Activated CD8-positive, alpha-beta memory T cell treated with anti-CD3 and anti-CD28 coated beads for 36 hours (primary cell): Measurements from ENCODE around the gene BICD1. TPM values are rescaled to one million over a fixed set of nuclear protein-coding genes. Genes with fewer than 3 reads are reported as not detected.
"Not testable (repeated sequence)": the region's sequence is repeated elsewhere in the genome, so short reads cannot be mapped to it uniquely, and the experiment has no call there.

Experiments
- CTCF ChIA-PET: fragments of 350-600 bp; sonication (Branson Sonifier 250); formaldehyde crosslinking; loops from one replicate; lab custom pipeline; 2021; ENCODE audit warnings: antibody characterized with exemption; lab: Charles Lee
- POLR2A ChIA-PET: fragments of 350-600 bp; sonication (Branson Sonifier 250); formaldehyde crosslinking; loops from one replicate; lab custom pipeline; 2021; ENCODE audit warnings: antibody characterized with exemption; lab: Charles Lee
- total RNA-seq, 2 experiments: library from RNA; stranded (reverse); gene quantifications; one replicate each; pipeline ENCODE4 v1.2.3, GENCODE V29; 2021

Gene BICD1
- total RNA-seq, 2 experiments from 2014 or later, result 18.7 to 19.4 TPM

- CTCF ChIA-PET, POLR2A ChIA-PET: not testable (repeated sequence)
Measured at GRCh38 chr12:32099275-32099674, 7.4 kb upstream of the BICD1 start.

GRCh38 chr12:32100361-32100760 is 6.3 kb upstream of the BICD1 start:
- CTCF ChIA-PET, result interaction anchor here (0.6 kb wide), 1 partner anchor 732 kb away, joined by 3 read pairs; no protein-coding TSS in a partner anchor
- POLR2A ChIA-PET, result no interaction called here

GRCh38 chr12:32100888-32101287 is 5.8 kb upstream of the BICD1 start:
- CTCF ChIA-PET, result interaction anchor here (0.6 kb wide), 1 partner anchor 732 kb away, joined by 3 read pairs; no protein-coding TSS in a partner anchor

GRCh38 chr12:32102234-32102633 is 4.4 kb upstream of the BICD1 start:
- CTCF ChIA-PET, result interaction anchor here (0.9 kb wide), 1 partner anchor 13 kb away, joined by 3 read pairs; no protein-coding TSS in a partner anchor
- POLR2A ChIA-PET, result no interaction called here

More at GRCh38 chr12:32100888-32101287, 5.8 kb upstream of the BICD1 start:
- POLR2A ChIA-PET, result no interaction called here

GRCh38 chr12:32104572-32105355 is 1.9 kb upstream of the BICD1 start:
- ChIA-PET POLR2A (no interaction called here), CTCF (interaction anchor here (0.6 kb wide), 2 partner anchors 29 to 451 kb away, joined by 3 to 5 read pairs; no protein-coding TSS in a partner anchor)

GRCh38 chr12:32105986-32106516 is 596 bp upstream of the BICD1 start:
- CTCF ChIA-PET, result no interaction called here
- POLR2A ChIA-PET, result interaction anchor here (1.0 to 1.4 kb wide), 2 partner anchors 29 to 119 kb away, joined by 3 to 5 read pairs; no protein-coding TSS in a partner anchor

- ChIA-PET POLR2A (interaction anchor here (0.6 to 1.2 kb wide), 5 partner anchors 13 to 1550 kb away, joined by 3 to 5 read pairs (median 4); no protein-coding TSS in a partner anchor), CTCF (no interaction called here)
Measured at GRCh38 chr12:32107359-32108267, 966 bp downstream of the BICD1 start.

- CTCF ChIA-PET, result no interaction called here
Measured at GRCh38 chr12:32108787-32109186, 2.1 kb downstream of the BICD1 start.

GRCh38 chr12:32110417-32110816 is 3.8 kb downstream of the BICD1 start:
- ChIA-PET CTCF (no interaction called here), POLR2A (no interaction called here)

More at GRCh38 chr12:32108787-32109186, 2.1 kb downstream of the BICD1 start:
- POLR2A ChIA-PET, result no interaction called here

- CTCF ChIA-PET, result no interaction called here
- POLR2A ChIA-PET, result no interaction called here
Measured at GRCh38 chr12:32110942-32111341, 4.3 kb downstream of the BICD1 start.

- ChIA-PET POLR2A (no interaction called here), CTCF (interaction anchor here (1.2 kb wide), 1 partner anchor 13 kb away, joined by 3 read pairs; no protein-coding TSS in a partner anchor)
Measured at GRCh38 chr12:32115404-32116104, 8.9 kb downstream of the BICD1 start.

- POLR2A ChIA-PET, result interaction anchor here (0.7 kb wide), 1 partner anchor 56 kb away, joined by 5 read pairs; no protein-coding TSS in a partner anchor
- CTCF ChIA-PET, result interaction anchor here (0.7 kb wide), 1 partner anchor 59 kb away, joined by 4 read pairs; no protein-coding TSS in a partner anchor
Measured at GRCh38 chr12:32116897-32117296, 10.2 kb downstream of the BICD1 start.

GRCh38 chr12:32117316-32117715 is 10.7 kb downstream of the BICD1 start:
- ChIA-PET POLR2A (interaction anchor here (0.7 kb wide), 1 partner anchor 56 kb away, joined by 5 read pairs; no protein-coding TSS in a partner anchor), CTCF (interaction anchor here (0.7 kb wide), 1 partner anchor 59 kb away, joined by 4 read pairs; no protein-coding TSS in a partner anchor)

GRCh38 chr12:32118806-32119205 is 12.2 kb downstream of the BICD1 start:
- CTCF ChIA-PET, result no interaction called here
- POLR2A ChIA-PET, result no interaction called here

- ChIA-PET CTCF (interaction anchor here (0.8 kb wide), 1 partner anchor 60 kb away, joined by 3 read pairs; no protein-coding TSS in a partner anchor), POLR2A (interaction anchor here (1.0 kb wide), 1 partner anchor 13 kb away, joined by 5 read pairs; no protein-coding TSS in a partner anchor)
Measured at GRCh38 chr12:32120419-32120818, 13.8 kb downstream of the BICD1 start.

- POLR2A ChIA-PET, result no interaction called here
Measured at GRCh38 chr12:32124637-32125036, 18.0 kb downstream of the BICD1 start.

GRCh38 chr12:32125455-32126084 is 18.9 kb downstream of the BICD1 start:
- CTCF ChIA-PET, result no interaction called here
- POLR2A ChIA-PET, result no interaction called here

More at GRCh38 chr12:32124637-32125036, 18.0 kb downstream of the BICD1 start:
- CTCF ChIA-PET, result no interaction called here

- POLR2A ChIA-PET, result no interaction called here
- CTCF ChIA-PET, result no interaction called here
Measured at GRCh38 chr12:32126720-32127119, 20.1 kb downstream of the BICD1 start.
